ENCODE results near the gene LMAN1L. TPM values are rescaled to one million over a fixed set of nuclear protein-coding genes. Genes with fewer than 3 reads are reported as not detected.

Gene LMAN1L
- total and polyA plus RNA-seq, 4 donors = 0.15 to 0.30 TPM; not detected in 2

- 90 to 91% methylated on average over 14 of the region's 14 CpGs for WGBS, 2 donors
Measured at GRCh38 chr15:74795966-74796625, 16.5 kb upstream of the LMAN1L start.

GRCh38 chr15:74798388-74799254 lies 14.0 kb upstream of the LMAN1L start:
- intact Hi-C loops (cut with DNase I) = no loop called here
- no peak for ATAC-seq (ENCODE audit: low FRiP score)
- H3K4me1 ChIP-seq (ENCODE audit: control insufficient read depth in 1 of 2, insufficient read depth in 2 of 2, low read length in 2 of 2) = no peaks in the 10 kb centered on the region
- H3K4me3 ChIP-seq (ENCODE audit: low read length in 2 of 2) = no peak overlapping the region
- WGBS, 2 donors = 77 to 78% methylated on average over 25 of the region's 25 CpGs
- H3K27ac ChIP-seq (ENCODE audit: low read depth in 1 of 2, low read length in 2 of 2) = no peak overlapping the region
- H3K27me3 ChIP-seq (ENCODE audit: control insufficient read depth in 1 of 2, insufficient read depth in 2 of 2, low read length in 1 of 2) = no peaks in the 10 kb centered on the region
- DNase-seq = no peak
- H3K36me3 ChIP-seq (ENCODE audit: control insufficient read depth in 1 of 2, insufficient read depth in 2 of 2, low read length in 1 of 2) = peaks cover 0 to 1% of the 10 kb centered on the region in 2 donors
- no peaks in the 10 kb centered on the region for H3K9me3 ChIP-seq (ENCODE audit: control insufficient read depth, low read length)

More at GRCh38 chr15:74795966-74796625, 16.5 kb upstream of the LMAN1L start:
- no peak overlapping the region for H3K27ac ChIP-seq (ENCODE audit: low read depth in 1 of 2, low read length in 2 of 2)
- H3K27me3 ChIP-seq (ENCODE audit: control insufficient read depth in 1 of 2, insufficient read depth in 2 of 2, low read length in 1 of 2) = no peaks in the 10 kb centered on the region
- no peaks in the 10 kb centered on the region for H3K9me3 ChIP-seq (ENCODE audit: control insufficient read depth, low read length)
- intact Hi-C loops (cut with DNase I) = no loop called here
- DNase-seq (no peak), ATAC-seq (ENCODE audit: low FRiP score) (no peak)
- H3K36me3 ChIP-seq (ENCODE audit: control insufficient read depth in 1 of 2, insufficient read depth in 2 of 2, low read length in 1 of 2) = no peaks in the 10 kb centered on the region
- H3K4me1 ChIP-seq (ENCODE audit: control insufficient read depth in 1 of 2, insufficient read depth in 2 of 2, low read length in 2 of 2) = no peaks in the 10 kb centered on the region
- no peak overlapping the region for H3K4me3 ChIP-seq (ENCODE audit: low read length in 2 of 2)

GRCh38 chr15:74799255-74799855 lies 13.3 kb upstream of the LMAN1L start:
- H3K4me3 ChIP-seq (ENCODE audit: low read length in 2 of 2) = no peak overlapping the region
- no peaks in the 10 kb centered on the region for H3K27me3 ChIP-seq (ENCODE audit: control insufficient read depth in 1 of 2, insufficient read depth in 2 of 2, low read length in 1 of 2)
- peaks cover 0 to 1% of the 10 kb centered on the region in 2 donors for H3K36me3 ChIP-seq (ENCODE audit: control insufficient read depth in 1 of 2, insufficient read depth in 2 of 2, low read length in 1 of 2)
- no peak for DNase-seq
- H3K9me3 ChIP-seq (ENCODE audit: control insufficient read depth, low read length) = no peaks in the 10 kb centered on the region
- no peak for ATAC-seq (ENCODE audit: low FRiP score)
- intact Hi-C loops (cut with DNase I) = no loop called here
- no peak overlapping the region for H3K27ac ChIP-seq (ENCODE audit: low read depth in 1 of 2, low read length in 2 of 2)
- 86 to 87% methylated on average over 16 of the region's 16 CpGs for WGBS, 2 donors
- no peaks in the 10 kb centered on the region for H3K4me1 ChIP-seq (ENCODE audit: control insufficient read depth in 1 of 2, insufficient read depth in 2 of 2, low read length in 2 of 2)

- peak; percentile 86 to 92 for DNase-seq
- peak; percentile 89 for ATAC-seq (ENCODE audit: low FRiP score)
- 53 to 54% methylated on average over 18 of the region's 18 CpGs for WGBS, 2 donors
- Histone ChIP-seq H3K9me3 (ENCODE audit: control insufficient read depth, low read length) (no peaks in the 10 kb centered on the region), H3K36me3 (ENCODE audit: control insufficient read depth in 1 of 2, insufficient read depth in 2 of 2, low read length in 1 of 2) (peaks cover 0 to 1% of the 10 kb centered on the region in 2 donors), H3K4me1 (ENCODE audit: control insufficient read depth in 1 of 2, insufficient read depth in 2 of 2, low read length in 2 of 2) (no peaks in the 10 kb centered on the region), H3K4me3 (ENCODE audit: low read length in 2 of 2) (no peak overlapping the region), H3K27ac (ENCODE audit: low read depth in 1 of 2, low read length in 2 of 2) (no peak overlapping the region), H3K27me3 (ENCODE audit: control insufficient read depth in 1 of 2, insufficient read depth in 2 of 2, low read length in 1 of 2) (no peaks in the 10 kb centered on the region)
- intact Hi-C loops (cut with DNase I) = loop anchor here in 1 of 2 donors (2.0 to 5.0 kb wide), 2 partner anchors 17 to 33 kb away; partner anchors contain the start of gene CSK
Measured at GRCh38 chr15:74799856-74800558, 12.6 kb upstream of the LMAN1L start.

- Histone ChIP-seq H3K9me3 (ENCODE audit: control insufficient read depth, low read length) (no peaks in the 10 kb centered on the region), H3K36me3 (ENCODE audit: control insufficient read depth in 1 of 2, insufficient read depth in 2 of 2, low read length in 1 of 2) (peaks cover 0 to 1% of the 10 kb centered on the region in 2 donors), H3K27me3 (ENCODE audit: control insufficient read depth in 1 of 2, insufficient read depth in 2 of 2, low read length in 1 of 2) (no peaks in the 10 kb centered on the region), H3K4me1 (ENCODE audit: control insufficient read depth in 1 of 2, insufficient read depth in 2 of 2, low read length in 2 of 2) (no peaks in the 10 kb centered on the region), H3K27ac (ENCODE audit: low read depth in 1 of 2, low read length in 2 of 2) (no peak overlapping the region), H3K4me3 (ENCODE audit: low read length in 2 of 2) (no peak overlapping the region)
- no peak for ATAC-seq (ENCODE audit: low FRiP score)
- peak in 1 of 2 donors; percentile 67 for DNase-seq
- intact Hi-C loops (cut with DNase I) = loop anchor here in 1 of 2 donors (2.0 to 5.0 kb wide), 2 partner anchors 18 to 33 kb away; partner anchors contain the start of gene CSK
- 81 to 84% methylated on average over 20 of the region's 20 CpGs for WGBS, 2 donors
Measured at GRCh38 chr15:74800559-74801094, 12.0 kb upstream of the LMAN1L start.

- WGBS, 2 donors = 83 to 86% methylated on average over 18 of the region's 18 CpGs
- no peaks in the 10 kb centered on the region for H3K27me3 ChIP-seq (ENCODE audit: control insufficient read depth in 1 of 2, insufficient read depth in 2 of 2, low read length in 1 of 2)
- H3K4me3 ChIP-seq (ENCODE audit: low read length in 2 of 2) = no peak overlapping the region
- H3K9me3 ChIP-seq (ENCODE audit: control insufficient read depth, low read length) = no peaks in the 10 kb centered on the region
- ATAC-seq (ENCODE audit: low FRiP score) = no peak
- H3K27ac ChIP-seq (ENCODE audit: low read depth in 1 of 2, low read length in 2 of 2) = no peak overlapping the region
- peaks cover 0 to 1% of the 10 kb centered on the region in 2 donors for H3K36me3 ChIP-seq (ENCODE audit: control insufficient read depth in 1 of 2, insufficient read depth in 2 of 2, low read length in 1 of 2)
- H3K4me1 ChIP-seq (ENCODE audit: control insufficient read depth in 1 of 2, insufficient read depth in 2 of 2, low read length in 2 of 2) = no peaks in the 10 kb centered on the region
- intact Hi-C loops (cut with DNase I) = loop anchor here in 1 of 2 donors (2.0 to 5.0 kb wide), 2 partner anchors 19 to 34 kb away; partner anchors contain the start of gene CSK
- DNase-seq = no peak
Measured at GRCh38 chr15:74801311-74801997, 11.2 kb upstream of the LMAN1L start.

GRCh38 chr15:74802290-74802689 lies 10.3 kb upstream of the LMAN1L start:
- DNase-seq = peak in 1 of 2 donors; percentile 56
- H3K4me1 ChIP-seq (ENCODE audit: control insufficient read depth in 1 of 2, insufficient read depth in 2 of 2, low read length in 2 of 2) = no peaks in the 10 kb centered on the region
- intact Hi-C loops (cut with DNase I) = loop anchor here in 1 of 2 donors (5.0 kb wide), 1 partner anchor 35 kb away; no protein-coding TSS in a partner anchor
- 87 to 89% methylated on average over 20 of the region's 20 CpGs for WGBS, 2 donors
- no peak overlapping the region for H3K27ac ChIP-seq (ENCODE audit: low read depth in 1 of 2, low read length in 2 of 2)
- no peak overlapping the region for H3K4me3 ChIP-seq (ENCODE audit: low read length in 2 of 2)
- ATAC-seq (ENCODE audit: low FRiP score) = no peak
- no peaks in the 10 kb centered on the region for H3K9me3 ChIP-seq (ENCODE audit: control insufficient read depth, low read length)
- peaks cover 0 to 1% of the 10 kb centered on the region in 2 donors for H3K36me3 ChIP-seq (ENCODE audit: control insufficient read depth in 1 of 2, insufficient read depth in 2 of 2, low read length in 1 of 2)
- no peaks in the 10 kb centered on the region for H3K27me3 ChIP-seq (ENCODE audit: control insufficient read depth in 1 of 2, insufficient read depth in 2 of 2, low read length in 1 of 2)

All from aorta (tissue), 5 donors.